NCI-H82 treated with DMSO at 0.1 percent for 48 hours (cell line): ENCODE data around the gene TRPC3.

Experiments used
- DNase-seq: peaks from one replicate; lab custom pipeline; 2025; ENCODE audit not compliant: unreplicated experiment; lab: John Stamatoyannopoulos, UW

TRPC3 gene

GRCh38 chr4:121876070-121876469 lies 75.8 kb downstream of the TRPC3 start:
- no peak for DNase-seq

- DNase-seq, result no peak
Observed at GRCh38 chr4:121875652-121876051, 76.2 kb downstream of the TRPC3 start.

GRCh38 chr4:121873604-121874003 lies 78.3 kb downstream of the TRPC3 start:
- no peak for DNase-seq

GRCh38 chr4:121869841-121870822 lies 81.7 kb downstream of the TRPC3 start, which contains the start of gene BBS7:
BBS7 (minus strand) TSS chr4:121870474; CDS start chr4:121870313, 161 bp downstream.
- DNase-seq, result peak; percentile 85

GRCh38 chr4:121863799-121864198 lies 88.1 kb downstream of the TRPC3 start:
- no peak for DNase-seq

GRCh38 chr4:121861426-121861825 lies 90.4 kb downstream of the TRPC3 start:
- no peak for DNase-seq

- DNase-seq, result no peak
Observed at GRCh38 chr4:121860121-121860520, 91.7 kb downstream of the TRPC3 start.

- DNase-seq, result no peak
Observed at GRCh38 chr4:121851354-121851753, 100.5 kb downstream of the TRPC3 start.

GRCh38 chr4:121846662-121847061 lies 105.2 kb downstream of the TRPC3 start:
- no peak for DNase-seq

- no peak for DNase-seq
Observed at GRCh38 chr4:121842862-121843261, 109.0 kb downstream of the TRPC3 start.

- DNase-seq, result no peak
Observed at GRCh38 chr4:121838136-121838535, 113.7 kb downstream of the TRPC3 start.

GRCh38 chr4:121829511-121829910 lies 122.3 kb downstream of the TRPC3 start:
- no peak for DNase-seq
